Camera-type eye (tissue), 1 donor: Measurements from ENCODE around the gene GRK5. TPM values are rescaled to one million over a fixed set of nuclear protein-coding genes. Genes with fewer than 3 reads are reported as not detected.

ENCODE experiments used
- total RNA-seq: library from RNA; depleted of rRNA; stranded (reverse); fragments of >200 nt; gene quantifications from one replicate; pipeline ENCODE4 v1.2.3, GENCODE V29; 2014

Gene GRK5
- total RNA-seq: 18.7 TPM

GRCh38 chr10:119207366-119207666 lies at the start of gene GRK5:
Gene GRK5 (plus strand): TSS chr10:119207571. CDS start chr10:119207918, 347 bp downstream.

DNA sequence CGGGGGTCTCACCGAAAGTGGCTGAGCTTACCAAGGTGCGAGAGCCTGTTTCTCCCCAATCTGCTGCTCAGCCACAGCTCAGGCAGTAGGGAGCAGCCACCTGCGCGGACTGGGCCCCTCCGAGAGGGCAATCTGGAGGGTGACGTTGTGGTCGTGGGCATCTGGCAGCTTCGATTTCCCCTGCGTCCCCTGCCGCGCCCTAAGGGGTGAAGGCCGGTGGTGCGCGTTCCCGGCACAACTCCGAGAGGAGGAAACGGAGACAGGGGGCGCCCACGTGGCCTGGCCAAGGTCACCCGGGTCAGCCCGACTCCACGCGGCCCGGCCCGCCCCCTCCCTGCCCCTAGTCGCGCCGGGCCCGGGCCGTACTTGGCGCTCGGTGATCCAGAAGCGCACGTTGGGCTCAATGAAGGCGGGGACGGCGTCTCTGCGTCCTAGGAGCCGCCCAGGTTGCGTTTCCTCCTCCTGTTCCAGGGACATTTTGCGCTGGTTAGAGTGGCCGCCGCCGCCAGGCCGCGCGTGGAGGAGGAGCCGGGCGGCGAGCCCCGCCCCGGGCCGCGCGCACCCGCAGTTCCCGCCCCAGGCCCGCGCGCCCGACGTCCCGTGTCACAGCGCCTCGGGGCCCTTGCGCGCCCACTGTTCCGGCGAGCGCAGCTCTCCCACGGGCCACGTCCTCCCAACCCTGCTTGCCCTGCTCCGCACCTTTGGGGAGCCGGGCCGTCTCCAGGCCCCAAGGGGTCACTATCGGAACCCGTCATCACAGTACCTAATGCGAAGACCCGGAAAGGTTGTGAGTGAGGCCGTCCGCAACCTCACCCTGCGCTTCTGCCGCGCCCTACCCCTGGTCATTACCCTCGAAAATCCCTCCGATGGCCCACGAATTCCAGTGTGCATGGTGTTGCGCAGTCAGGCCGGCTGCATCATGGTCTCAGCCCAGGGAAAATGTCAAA lies 41.9 kb upstream of the GRK5 start, which contains the start of gene SFXN4:
TSS of gene SFXN4 (minus strand) at position 544 of the 947 bp plus-strand sequence. CDS start at position 477, 67 bp downstream.

DNA sequence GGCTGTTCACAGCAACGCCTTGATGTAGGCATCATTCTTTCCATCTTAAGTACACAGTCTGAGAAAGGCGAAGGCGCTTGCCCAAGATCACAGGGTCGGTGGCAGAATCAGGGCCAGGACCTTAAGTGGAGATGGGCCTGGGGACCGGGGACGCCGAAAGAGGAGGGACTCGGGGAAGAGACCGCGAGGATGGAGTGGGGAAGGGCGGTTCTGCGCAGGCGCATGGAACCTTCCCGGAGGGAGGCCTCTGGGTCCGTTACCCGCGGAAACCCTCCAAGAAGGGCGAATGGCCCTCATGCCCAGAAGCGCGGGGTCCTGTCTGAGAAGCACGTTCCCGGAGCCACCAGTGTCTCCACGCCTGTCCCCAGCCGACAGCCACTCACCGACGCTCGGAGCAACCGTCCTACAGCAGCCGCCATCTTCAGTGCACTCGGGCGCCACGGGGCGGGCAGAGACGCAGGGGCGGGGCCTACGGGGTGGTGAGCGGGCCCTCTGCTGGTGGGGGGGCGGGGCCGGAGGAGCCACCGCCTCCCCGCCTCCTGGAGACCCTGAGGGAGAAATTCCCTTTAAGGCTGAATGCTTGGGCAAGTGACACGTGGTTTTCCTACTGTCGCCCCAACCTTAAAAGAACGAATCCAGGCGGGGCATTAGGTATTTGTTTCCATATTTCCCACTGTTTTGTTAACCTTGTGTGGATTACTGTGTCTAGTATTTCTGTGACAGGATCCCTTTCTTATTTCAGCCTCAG lies 28.8 kb upstream of the GRK5 start, which contains the start of gene PRDX3:
TSS of gene PRDX3 (minus strand) at position 441 of the 748 bp plus-strand sequence. CDS start at position 419, 22 bp downstream.

Other genes with a start within 250 kb of the GRK5 start
- gene NANOS1, start 177.9 kb upstream of the GRK5 start, total RNA-seq: 10.8 TPM
- 126 TPM for gene EIF3A, start 126.8 kb upstream of the GRK5 start, total RNA-seq
- gene DENND10, start 103.5 kb upstream of the GRK5 start, total RNA-seq: 44.4 TPM
- gene SFXN4, start 41.9 kb upstream of the GRK5 start, total RNA-seq: 12.5 TPM
- gene PRDX3, start 28.8 kb upstream of the GRK5 start, total RNA-seq: 99.4 TPM